Gastrocnemius medialis (tissue), 4 donors: ENCODE results near the gene RAVER2.

ENCODE experiments used
- POLR2A ChIP-seq, 2 donors: fragments of 450-650 bp; IDR thresholded peaks; one replicate each; pipeline ENCODE4 v1.6.1; 2017; ENCODE audit warnings: antibody characterized with exemption in 2 of 2, mild to moderate bottlenecking in 2 of 2, moderate library complexity in 2 of 2
- TF ChIP-seq, protein P1 (sequence below), 5 experiments: fragments of 450-650 bp in 3 of 5; fragments of 200-600 bp in 2 of 5; sonication (generic) in 2 of 5; IDR thresholded peaks in 4 of 5; conservative IDR thresholded peaks in 1 of 5; 1 replicate in 4 of 5; 2 replicates in 1 of 5; pipeline ENCODE4 v1.5.1; 2016 to 2019; ENCODE audit warnings: antibody characterized with exemption in 5 of 5, mild to moderate bottlenecking in 3 of 5, moderate library complexity in 3 of 5

DNA sequence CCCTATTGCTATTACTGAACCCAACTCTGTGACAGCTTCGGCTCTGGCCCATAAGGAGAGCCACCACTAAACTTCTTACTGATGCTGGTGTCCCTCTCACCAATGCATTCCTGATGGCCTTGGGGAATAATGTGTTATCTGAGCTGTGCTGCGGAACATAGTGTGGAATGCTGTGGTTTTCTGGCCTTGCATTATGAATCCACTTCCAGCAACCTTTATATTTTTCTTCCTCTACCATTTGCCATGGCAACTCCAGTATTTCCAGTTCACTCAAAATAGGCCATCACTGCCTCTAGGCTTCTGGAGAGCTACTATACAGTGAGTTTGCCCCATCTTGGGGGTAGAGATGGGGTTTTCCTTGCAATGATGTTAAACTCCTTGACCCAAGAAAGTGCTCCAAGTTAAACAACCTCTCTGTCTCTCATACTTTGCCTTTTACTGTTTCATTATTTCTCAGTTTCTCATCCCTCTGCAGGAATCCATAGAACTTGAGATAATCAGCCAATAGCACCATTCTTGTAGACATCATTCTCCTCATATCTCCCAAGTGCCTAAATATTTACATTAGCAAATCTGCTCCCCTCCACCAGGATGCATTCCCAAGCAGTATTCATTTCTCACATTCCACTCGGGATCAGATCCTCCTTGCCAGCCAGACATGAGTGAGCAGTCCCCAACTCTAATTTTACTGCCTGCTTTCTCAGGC, 11.1 kb upstream of the RAVER2 start:
- TF ChIP-seq, protein P1, sequence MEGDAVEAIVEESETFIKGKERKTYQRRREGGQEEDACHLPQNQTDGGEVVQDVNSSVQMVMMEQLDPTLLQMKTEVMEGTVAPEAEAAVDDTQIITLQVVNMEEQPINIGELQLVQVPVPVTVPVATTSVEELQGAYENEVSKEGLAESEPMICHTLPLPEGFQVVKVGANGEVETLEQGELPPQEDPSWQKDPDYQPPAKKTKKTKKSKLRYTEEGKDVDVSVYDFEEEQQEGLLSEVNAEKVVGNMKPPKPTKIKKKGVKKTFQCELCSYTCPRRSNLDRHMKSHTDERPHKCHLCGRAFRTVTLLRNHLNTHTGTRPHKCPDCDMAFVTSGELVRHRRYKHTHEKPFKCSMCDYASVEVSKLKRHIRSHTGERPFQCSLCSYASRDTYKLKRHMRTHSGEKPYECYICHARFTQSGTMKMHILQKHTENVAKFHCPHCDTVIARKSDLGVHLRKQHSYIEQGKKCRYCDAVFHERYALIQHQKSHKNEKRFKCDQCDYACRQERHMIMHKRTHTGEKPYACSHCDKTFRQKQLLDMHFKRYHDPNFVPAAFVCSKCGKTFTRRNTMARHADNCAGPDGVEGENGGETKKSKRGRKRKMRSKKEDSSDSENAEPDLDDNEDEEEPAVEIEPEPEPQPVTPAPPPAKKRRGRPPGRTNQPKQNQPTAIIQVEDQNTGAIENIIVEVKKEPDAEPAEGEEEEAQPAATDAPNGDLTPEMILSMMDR (IDR thresholded peaks at IDR 0.05 in 4 of 5, conservative IDR thresholded peaks at IDR 0.05 in 1 of 5) = no peak
- TF ChIP-seq POLR2A (IDR thresholded peaks at IDR 0.05) = no peak
